ENCODE measurements around the gene DMD.

Gene DMD

GRCh38 chrX:33204889-33205288 is 6.5 kb downstream of the DMD start:
- no peak for DNase-seq
- H3K36me3 ChIP-seq: no peaks in the 10 kb centered on the region
- no peak overlapping the region for H3K4me3 ChIP-seq (ENCODE audit: low read depth, low read length)
- no peak for TF ChIP-seq CTCF (IDR thresholded peaks at IDR 0.05; ENCODE audit: low read depth, low read length)
- H3K27me3 ChIP-seq: no peaks in the 10 kb centered on the region
- H3K4me1 ChIP-seq: no peaks in the 10 kb centered on the region
- no peaks in the 10 kb centered on the region for H3K9me3 ChIP-seq

GRCh38 chrX:33198561-33199279 is 12.6 kb downstream of the DMD start:
- no peak for DNase-seq
- no peaks in the 10 kb centered on the region for H3K4me1 ChIP-seq
- no peak overlapping the region for H3K4me3 ChIP-seq (ENCODE audit: low read depth, low read length)
- TF ChIP-seq CTCF (IDR thresholded peaks at IDR 0.05; ENCODE audit: low read depth, low read length): no peak
- H3K27me3 ChIP-seq: no peaks in the 10 kb centered on the region
- H3K9me3 ChIP-seq: no peaks in the 10 kb centered on the region
- H3K36me3 ChIP-seq: no peaks in the 10 kb centered on the region

- TF ChIP-seq CTCF (IDR thresholded peaks at IDR 0.05; ENCODE audit: low read depth, low read length): no peak
- H3K4me3 ChIP-seq (ENCODE audit: low read depth, low read length): no peak overlapping the region
- no peak for DNase-seq
- no peaks in the 10 kb centered on the region for H3K27me3 ChIP-seq
- H3K4me1 ChIP-seq: no peaks in the 10 kb centered on the region
- H3K36me3 ChIP-seq: no peaks in the 10 kb centered on the region
- no peaks in the 10 kb centered on the region for H3K9me3 ChIP-seq
Measured at GRCh38 chrX:33195698-33196097, 15.7 kb downstream of the DMD start.

GRCh38 chrX:33194876-33195433 is 16.4 kb downstream of the DMD start:
- H3K4me3 ChIP-seq (ENCODE audit: low read depth, low read length): no peak overlapping the region

GRCh38 chrX:33194289-33194688 is 17.1 kb downstream of the DMD start:
- H3K27me3 ChIP-seq: no peaks in the 10 kb centered on the region
- no peak overlapping the region for H3K4me3 ChIP-seq (ENCODE audit: low read depth, low read length)
- H3K9me3 ChIP-seq: no peaks in the 10 kb centered on the region
- no peaks in the 10 kb centered on the region for H3K4me1 ChIP-seq
- no peak for TF ChIP-seq CTCF (IDR thresholded peaks at IDR 0.05; ENCODE audit: low read depth, low read length)
- DNase-seq: no peak
- H3K36me3 ChIP-seq: no peaks in the 10 kb centered on the region

More at GRCh38 chrX:33194876-33195433, 16.4 kb downstream of the DMD start:
- no peaks in the 10 kb centered on the region for H3K4me1 ChIP-seq
- H3K27me3 ChIP-seq: no peaks in the 10 kb centered on the region
- DNase-seq: no peak
- TF ChIP-seq CTCF (IDR thresholded peaks at IDR 0.05; ENCODE audit: low read depth, low read length): no peak
- no peaks in the 10 kb centered on the region for H3K36me3 ChIP-seq
- no peaks in the 10 kb centered on the region for H3K9me3 ChIP-seq

GRCh38 chrX:33190016-33190415 is 21.3 kb downstream of the DMD start:
- Histone ChIP-seq H3K9me3 (no peaks in the 10 kb centered on the region), H3K36me3 (no peaks in the 10 kb centered on the region), H3K27me3 (no peaks in the 10 kb centered on the region)

More at GRCh38 chrX:33190016-33190415, 21.3 kb downstream of the DMD start:
- Histone ChIP-seq H3K4me3 (ENCODE audit: low read depth, low read length) (no peak overlapping the region), H3K4me1 (no peaks in the 10 kb centered on the region)
- no peak for DNase-seq
- no peak for TF ChIP-seq CTCF (IDR thresholded peaks at IDR 0.05; ENCODE audit: low read depth, low read length)

Data from BE2C (cell line).